Activated T-cell treated with anti-CD3 and anti-CD28 coated beads for 24 hours (primary cell): Measurements from ENCODE around the gene ATG4A.

Experiments used
- DNase-seq: peaks from one replicate; pipeline ENCODE4 v3.0.0-alpha.2; 2020; ENCODE audit warnings: low read depth

Gene ATG4A

GRCh38 chrX:108169768-108170167 lies 78.2 kb downstream of the ATG4A start:
- DNase-seq, result no peak

- DNase-seq, result no peak
These were observed 80.1 kb downstream of the ATG4A start for GRCh38 chrX:108171671-108172070.

- no peak for DNase-seq
These were observed 82.3 kb downstream of the ATG4A start for GRCh38 chrX:108173874-108174273.

DNA sequence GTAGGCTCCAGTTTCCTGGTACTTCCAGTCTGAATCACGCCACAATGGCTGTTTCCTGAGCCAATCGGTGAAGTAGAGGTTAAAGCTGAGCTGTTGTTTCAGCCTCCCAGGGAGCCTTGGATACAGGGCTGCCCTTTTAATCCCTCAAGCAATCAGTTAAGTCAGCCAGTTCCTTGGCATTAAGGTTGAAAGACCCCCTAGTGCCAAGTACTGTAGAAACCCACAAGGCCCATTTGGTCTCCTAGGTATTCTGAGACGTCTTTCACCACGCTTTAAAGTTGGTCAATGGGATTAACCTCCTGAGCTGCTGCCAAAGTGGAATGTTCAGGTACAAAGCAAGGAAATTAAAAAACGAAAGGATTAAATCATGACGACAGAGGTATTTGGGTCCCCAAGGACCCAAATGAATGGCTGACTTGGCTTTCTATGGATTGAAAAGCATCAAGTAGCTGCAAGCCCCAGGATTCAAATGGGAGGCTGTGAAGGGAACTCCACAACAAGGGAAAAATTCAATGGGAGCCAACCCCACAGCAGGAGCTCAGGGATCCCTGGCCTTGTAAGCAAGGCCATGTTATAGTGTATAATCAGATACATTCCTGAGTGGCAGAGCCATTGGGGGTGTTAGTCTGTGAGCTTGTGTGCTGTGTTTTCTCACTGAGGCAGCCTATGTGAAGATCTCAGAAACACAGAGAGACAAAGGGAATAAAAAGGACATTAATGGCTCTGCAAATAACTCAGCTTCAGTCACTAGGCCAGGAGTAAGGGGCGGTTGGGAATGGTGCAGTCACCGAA lies 86.0 kb downstream of the ATG4A start:
- no peak for DNase-seq

GRCh38 chrX:108178143-108178498 lies 86.5 kb downstream of the ATG4A start:
- no peak for DNase-seq

GRCh38 chrX:108186811-108187210 lies 95.2 kb downstream of the ATG4A start:
- no peak for DNase-seq

- DNase-seq, result no peak
These were observed 106.8 kb downstream of the ATG4A start for GRCh38 chrX:108198420-108198819.

DNA sequence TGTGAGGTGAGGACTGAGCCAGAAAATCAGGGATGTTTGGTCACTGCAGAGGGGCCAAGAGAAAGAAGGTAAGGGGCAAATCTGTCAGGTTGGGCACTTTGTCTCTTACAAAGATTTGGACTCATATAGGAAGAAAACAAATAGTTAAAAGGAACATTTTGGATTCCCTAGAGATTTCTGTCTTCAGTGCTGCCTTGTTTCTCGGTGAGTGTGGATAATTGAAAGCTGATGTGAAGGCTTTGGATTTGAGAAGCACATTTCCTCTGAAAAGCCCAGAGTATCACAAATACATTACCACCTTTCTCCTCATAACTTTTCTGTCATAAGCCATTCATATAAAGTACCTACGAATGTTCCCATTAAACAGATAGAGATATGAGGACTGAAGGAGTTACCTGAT lies 107.5 kb downstream of the ATG4A start:
- no peak for DNase-seq

- no peak for DNase-seq
These were observed 108.1 kb downstream of the ATG4A start for GRCh38 chrX:108199691-108200090.

GRCh38 chrX:108203540-108203939 lies 112.0 kb downstream of the ATG4A start:
- DNase-seq, result no peak
